ENCODE measurements around the gene LRIT1.

LRIT1 gene

DNA sequence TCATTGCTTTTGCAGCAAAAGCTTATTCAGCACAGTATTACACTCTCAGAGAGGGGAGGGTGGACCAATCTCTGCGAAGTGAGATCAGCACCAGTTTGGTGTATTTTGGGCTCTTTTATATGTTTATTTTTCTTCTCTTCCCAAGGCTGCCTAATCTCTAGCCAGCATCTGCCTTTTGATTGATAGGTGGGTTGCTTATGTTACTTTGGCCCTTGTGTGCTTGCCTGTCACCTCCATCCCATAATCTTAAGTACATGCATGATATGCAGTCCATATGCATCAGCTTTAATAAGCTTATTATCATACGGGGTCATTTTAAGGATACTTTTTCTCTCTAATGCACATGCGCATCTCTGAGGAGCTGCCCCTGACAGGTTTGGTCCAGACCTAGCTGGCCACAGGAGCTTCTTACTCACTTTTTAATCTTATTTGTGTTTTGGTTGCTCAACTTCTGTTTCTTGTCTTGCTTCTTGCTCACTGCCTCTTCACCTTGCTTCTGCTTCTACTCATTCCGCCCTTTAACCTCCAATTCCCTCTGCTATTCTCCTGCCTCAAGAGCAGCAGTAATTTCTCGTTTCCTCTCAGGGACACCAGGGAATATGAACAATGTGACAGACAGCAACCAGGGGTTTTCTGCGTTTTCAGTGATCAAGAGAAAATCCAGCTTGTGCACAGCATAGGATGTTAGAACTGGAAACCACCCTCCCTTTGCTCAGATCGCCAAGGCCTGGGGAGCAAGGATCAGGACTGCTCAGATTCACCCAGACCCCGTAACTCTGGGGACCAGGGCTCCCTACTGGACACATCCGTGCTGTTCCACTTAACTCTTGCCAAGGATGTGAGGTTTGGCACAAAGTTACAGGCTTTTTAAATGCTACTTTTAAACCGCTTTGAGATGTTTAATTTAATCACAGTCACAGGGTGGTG is 13.5 kb upstream of the LRIT1 start:
- no peak for DNase-seq (ENCODE audit: low read depth in 2 of 3, low spot score in 2 of 3)

DNA sequence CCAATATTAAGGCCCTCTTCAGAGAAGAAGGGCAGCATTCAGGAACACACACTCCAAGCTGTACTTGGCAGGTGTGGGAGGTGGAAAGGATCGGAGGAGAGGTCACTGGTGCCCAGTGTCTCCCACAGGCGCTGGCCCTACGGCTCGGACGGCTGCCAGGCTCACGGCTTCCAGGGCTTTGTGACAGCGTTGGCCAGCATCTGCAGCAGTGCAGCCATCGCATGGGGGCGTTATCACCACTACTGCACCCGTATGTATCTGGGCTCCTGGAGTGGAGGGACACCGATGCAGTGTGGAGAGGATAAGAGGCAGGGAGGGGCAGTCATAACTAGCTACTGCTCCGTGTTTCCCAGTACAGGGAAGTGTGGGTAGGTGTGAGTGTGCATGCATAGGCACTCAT is 7.4 kb upstream of the LRIT1 start:
- DNase-seq (ENCODE audit: low read depth in 2 of 3, low spot score in 2 of 3): no peak

DNA sequence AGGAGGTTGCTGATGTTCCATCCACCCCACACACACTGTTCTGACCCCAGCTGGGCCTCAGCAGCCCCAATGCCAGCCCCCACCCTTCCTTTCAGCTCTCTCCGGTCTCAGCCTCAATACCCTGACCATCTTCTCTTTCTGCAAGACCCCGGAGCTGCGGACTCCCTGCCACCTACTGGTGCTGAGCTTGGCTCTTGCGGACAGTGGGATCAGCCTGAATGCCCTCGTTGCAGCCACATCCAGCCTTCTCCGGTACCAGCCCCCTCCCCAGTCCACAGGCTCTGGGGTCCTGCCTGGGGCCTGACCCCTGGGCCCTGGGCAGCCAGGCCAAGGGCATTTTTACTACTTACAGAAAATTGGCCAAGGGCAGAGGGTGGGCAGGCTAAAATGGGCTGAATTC is 6.2 kb upstream of the LRIT1 start:
- no peak for DNase-seq (ENCODE audit: low read depth in 2 of 3, low spot score in 2 of 3)

DNA sequence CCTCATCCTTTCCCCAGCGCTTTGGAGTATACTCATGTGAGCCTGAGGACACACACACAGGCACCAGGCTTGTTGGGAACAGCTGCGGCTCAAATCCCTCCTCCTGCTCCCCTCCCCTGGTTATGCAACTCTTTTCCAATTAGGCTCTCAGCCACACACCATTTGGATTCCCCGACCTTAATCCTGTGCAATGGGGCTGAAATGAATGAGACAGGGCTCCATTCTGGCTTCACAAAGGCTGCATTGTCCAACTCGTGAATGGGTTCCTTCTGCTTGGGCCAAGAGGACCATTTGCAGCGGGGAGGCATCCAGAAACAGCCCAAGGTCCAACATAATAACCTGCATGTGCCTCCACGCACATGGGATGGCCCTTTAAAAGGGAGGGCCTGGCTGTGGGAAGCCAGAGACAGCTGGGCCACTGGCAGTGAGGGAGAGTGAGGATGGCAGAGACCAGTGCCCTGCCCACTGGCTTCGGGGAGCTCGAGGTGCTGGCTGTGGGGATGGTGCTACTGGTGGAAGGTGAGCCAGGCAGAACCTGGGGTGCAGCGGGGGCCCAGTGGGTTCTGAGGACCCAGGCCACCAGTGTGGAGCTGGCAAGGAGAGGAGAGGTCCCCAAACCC is 3.4 kb upstream of the LRIT1 start, which contains the start of gene RGR:
TSS of gene RGR (plus strand) at position 403 of the 620 bp plus-strand sequence. CDS start at position 441, 38 bp downstream.
- no peak for DNase-seq (ENCODE audit: low read depth in 2 of 3, low spot score in 2 of 3)

DNA sequence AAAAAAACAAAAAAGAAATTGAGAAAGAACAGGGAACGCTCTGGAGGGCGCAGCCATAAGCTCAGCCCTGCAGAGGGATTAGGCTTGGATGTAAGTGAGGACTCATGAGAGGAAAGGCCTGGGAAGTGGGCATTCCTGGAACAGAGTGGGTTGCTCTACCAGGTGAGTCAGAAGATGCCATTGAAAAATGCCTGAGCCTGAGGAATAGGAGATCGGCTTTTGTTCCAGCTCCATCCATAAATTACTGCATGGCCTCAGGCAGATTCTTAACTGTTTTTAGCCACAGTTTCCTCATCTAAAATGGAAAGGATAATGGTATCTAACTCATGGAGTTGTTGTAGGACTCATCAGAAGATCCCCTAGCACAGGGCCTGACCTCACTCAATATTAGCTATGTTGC is 2.4 kb upstream of the LRIT1 start:
- no peak for DNase-seq (ENCODE audit: low read depth in 2 of 3, low spot score in 2 of 3)

DNA sequence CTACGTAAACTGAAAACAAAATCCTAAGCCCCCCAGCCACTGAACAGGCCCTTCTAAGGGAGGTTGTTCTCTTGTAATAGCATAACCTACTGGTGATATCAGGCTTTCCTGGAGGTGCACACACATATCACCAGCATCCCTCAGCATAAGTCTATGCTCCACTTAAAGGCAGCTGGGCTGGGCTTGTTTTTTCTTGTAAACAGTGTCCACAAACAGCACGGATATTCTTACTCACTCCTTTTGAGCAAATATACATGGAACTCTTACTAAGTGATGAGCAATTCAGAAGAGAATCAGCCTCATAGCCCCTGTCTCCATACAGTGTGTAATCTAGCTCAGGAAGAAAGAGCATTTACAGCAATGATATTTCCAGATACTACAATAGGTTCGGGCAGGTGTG is 2.4 kb downstream of the LRIT1 start:
- no peak for DNase-seq (ENCODE audit: low read depth in 2 of 3, low spot score in 2 of 3)

DNA sequence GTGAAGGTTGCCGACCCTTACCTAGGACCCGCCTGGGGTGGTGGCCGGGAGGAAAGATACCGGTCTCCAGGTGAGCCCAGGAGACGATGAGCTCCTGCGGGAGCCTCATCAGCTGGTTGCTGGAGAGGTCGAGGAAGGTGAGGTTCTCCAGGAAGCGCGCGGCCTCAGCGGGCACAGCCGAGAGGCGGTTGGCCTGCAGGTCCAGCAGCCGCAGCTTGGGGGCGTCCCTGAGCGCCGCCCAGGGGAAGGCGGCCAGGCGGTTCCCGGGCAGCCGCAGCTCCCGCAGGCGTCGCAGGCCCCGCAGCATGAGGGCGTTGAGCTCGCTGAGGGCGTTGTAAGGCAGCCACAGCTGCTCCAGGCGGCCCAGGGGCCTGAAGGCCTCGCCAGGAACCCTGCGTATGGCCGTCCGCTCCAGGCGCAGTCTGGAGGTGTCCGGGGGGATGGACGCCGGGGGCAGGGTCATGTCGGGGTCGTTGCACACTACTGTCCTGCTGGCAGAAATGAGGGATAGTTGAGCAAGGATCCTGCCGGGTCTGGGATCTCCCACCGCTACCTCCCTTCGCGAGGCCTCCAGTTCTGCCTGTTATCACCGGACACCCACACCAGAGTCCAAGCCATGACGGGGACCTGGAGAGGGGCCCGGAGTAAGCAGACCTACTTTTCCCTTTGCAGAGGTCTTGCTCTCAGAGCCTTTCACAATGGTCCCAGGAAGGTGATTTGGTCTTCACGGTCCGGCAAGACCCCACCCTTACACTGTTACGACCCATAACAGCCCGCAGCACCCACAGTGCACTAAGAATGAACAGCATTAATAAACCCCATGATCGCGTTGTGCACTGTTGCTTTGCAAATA is 3.9 kb downstream of the LRIT1 start:
- no peak for DNase-seq (ENCODE audit: low read depth in 2 of 3, low spot score in 2 of 3)

DNA sequence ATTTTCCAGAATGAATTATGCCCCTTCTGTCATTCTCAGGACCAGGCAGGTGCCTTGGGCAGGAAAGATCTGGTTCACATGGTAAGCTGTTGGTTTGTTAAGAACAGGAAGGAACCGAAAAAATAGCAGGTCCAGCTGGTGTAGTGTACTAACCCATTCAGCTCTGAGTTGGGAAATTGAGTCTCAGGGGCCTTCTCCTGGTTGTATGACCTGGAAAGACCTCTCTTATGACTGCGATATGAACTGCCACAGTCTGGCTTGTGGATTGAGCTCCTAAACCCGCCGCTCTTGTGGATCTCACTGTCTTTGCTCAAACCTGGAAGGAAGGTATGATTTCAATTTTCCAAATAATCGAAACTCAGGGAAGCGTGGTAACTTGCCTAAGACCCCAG is 4.5 kb downstream of the LRIT1 start:
- DNase-seq (ENCODE audit: low read depth in 2 of 3, low spot score in 2 of 3): no peak

DNA sequence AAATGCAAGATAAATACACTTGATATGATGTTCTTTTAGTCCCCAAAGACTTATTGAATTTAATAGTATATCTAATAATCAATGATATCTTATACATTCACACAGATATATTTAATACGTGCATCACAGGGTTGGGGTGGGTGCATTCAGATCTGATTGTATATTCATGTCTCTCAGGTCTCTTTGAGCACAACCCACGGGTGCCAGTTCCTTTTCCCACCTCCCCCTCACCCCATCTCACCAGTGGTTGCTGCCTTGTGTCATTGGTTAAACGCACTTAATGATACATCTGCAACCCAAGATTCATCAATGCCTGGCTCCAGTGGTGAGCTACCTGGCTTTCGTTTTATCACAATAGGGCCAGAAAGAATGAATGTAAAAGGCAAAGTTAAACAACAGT is 6.2 kb downstream of the LRIT1 start:
- DNase-seq (ENCODE audit: low read depth in 2 of 3, low spot score in 2 of 3): no peak

DNA sequence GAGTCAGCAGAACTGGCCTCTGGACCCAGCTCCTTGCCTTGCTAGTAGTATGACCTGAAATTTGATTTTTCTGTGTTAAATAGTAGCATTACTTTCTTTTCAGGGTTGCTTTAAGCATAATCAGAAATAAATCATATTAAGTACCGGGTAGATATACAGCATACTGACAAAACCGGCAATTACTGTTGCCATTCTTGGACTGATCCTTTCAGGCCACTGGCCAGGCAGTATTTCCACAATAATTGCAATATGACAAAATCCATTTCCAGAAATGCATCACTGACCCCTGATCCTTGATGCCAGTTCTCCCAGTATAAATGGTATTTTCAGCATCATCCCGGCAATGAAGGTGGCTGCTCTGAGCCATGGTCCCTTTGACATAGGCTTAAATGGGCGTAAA is 6.9 kb downstream of the LRIT1 start:
- DNase-seq (ENCODE audit: low read depth in 2 of 3, low spot score in 2 of 3): no peak

DNA sequence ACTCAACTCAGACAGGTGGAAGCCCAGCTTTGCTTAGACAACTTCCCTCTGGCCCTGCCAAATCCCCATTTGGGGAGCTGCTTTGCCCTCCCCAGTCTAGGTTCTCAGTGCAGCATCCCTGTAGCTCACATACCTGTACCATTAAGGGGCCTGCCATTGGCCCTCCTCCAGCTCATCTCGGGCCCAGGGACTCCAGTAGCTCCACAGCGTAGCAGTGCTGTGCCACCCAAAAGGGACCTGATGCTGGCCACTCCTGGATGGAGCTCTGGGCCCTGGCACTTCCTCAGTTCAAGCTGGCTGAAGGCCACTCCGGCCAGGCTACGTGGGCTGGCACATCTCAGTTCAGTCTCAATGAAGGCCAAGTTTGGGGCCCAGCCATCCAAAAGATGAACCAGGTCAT is 7.4 kb downstream of the LRIT1 start:
- DNase-seq (ENCODE audit: low read depth in 2 of 3, low spot score in 2 of 3): no peak

DNA sequence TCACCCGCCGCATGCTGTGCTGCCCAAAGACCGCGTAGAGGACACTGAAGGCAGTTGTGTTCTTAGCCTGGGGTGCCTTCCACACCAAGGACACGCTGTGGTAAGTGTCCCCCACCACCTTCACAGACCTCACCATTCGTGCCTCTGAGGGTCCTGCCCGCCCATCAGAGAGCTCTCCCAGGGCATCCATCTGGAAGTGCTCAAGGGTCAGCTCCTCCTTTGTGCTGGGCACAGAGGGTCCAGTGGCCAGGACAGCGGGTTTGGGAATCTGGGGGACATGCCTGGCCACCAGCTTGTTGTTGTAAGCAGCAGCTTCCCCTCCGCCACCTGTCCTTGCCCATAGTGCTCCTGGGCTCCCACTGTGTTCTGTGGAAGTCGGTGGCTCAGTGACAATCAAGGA is 9.0 kb downstream of the LRIT1 start:
- DNase-seq (ENCODE audit: low read depth in 2 of 3, low spot score in 2 of 3): no peak

DNA sequence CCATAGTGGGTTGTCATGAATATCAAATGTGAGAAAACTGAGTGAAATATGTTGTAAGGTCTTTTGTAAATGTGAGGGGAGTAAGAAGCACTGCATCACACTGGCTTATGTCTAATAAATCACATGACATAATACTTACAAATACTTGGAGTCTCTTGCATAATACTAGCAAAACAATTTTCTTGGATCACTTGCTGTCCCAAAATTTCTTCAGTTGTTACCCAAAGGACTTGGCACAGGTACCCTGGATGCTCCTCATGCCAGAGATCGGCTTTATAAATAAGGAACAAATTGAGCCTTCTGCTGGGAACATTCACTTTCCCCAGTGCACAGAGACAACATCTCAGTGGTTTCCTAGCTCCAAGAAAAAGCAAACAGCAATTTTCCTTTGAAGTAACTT is 11.0 kb downstream of the LRIT1 start:
- no peak for DNase-seq (ENCODE audit: low read depth in 2 of 3, low spot score in 2 of 3)

DNA sequence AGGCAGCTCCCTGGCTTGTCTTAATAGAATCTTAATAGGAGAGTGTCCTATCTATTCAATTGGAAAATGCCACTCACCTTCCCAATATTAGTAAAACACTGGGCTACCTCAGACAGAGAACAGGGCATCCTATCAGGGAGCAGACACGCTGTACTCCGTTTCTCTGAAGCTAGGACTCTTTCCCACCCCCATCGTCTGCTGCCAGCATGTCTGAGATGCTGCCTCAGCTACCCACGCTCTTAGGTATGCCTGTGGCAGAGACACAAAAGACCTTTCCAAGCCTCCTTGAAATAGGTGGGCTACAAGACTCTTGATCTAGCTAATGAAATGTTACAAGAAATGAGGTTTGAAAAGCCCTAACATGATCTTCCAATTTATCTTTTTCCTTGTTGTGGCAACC is 13.5 kb downstream of the LRIT1 start:
- no peak for DNase-seq (ENCODE audit: low read depth in 2 of 3, low spot score in 2 of 3)

DNA sequence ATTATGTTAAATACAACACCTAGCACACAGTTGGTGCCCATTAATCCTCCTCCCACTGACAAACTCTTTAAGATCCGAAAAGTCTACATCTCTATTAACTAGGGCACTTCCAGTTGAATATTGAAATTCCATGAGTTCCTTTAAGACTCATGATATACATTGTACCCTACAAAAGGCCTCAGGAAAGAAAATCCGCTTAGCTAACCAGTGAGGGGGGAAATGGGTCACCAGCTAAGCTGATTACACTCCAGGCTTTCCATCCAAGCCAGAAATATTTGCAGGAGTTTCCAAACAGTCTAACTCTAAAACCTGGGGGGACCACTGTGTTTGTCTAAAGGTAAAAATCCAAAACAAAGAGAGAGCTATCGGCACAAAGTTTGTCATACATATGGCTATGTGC is 14.7 kb downstream of the LRIT1 start:
- DNase-seq (ENCODE audit: low read depth in 2 of 3, low spot score in 2 of 3): no peak

DNA sequence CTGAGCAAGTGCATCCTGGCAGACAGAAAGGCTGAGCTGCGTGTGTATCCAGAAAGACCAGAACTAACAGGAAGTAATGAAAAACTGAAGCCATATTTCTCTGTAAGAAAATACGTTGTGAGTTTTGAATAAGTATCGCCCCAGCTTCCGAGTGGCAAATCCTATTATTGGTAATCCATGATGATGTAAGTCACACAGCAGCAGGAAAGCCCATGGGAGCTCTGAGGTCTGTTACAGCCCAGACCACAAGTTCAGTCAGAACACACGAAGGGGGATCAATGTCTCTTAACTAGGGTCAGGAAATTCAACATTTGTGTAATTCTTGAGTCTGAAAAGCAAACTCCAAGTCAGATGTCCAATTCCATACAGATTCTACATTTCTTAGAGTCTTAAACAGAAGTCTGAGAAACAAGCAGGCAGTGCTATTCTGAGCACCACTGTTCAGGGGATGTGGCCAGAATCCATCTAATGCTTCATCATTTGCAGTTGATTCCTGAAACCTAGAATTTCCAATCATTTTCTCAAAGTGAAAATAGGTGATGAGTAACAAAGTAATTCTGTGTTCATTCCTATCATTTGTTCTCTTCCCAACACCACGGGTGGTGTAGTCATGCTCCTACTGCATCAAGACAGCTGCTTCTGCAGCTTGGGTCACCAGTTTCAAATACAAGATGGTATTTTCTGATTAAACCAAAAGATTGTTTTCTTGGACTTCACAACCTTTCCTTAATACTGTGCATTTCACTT is 15.7 kb downstream of the LRIT1 start, which contains the start of gene LRIT2:
TSS of gene LRIT2 (minus strand) at position 118 of the 747 bp plus-strand sequence. CDS start at position 94, 24 bp downstream.
- no peak for DNase-seq (ENCODE audit: low read depth in 2 of 3, low spot score in 2 of 3)

DNA sequence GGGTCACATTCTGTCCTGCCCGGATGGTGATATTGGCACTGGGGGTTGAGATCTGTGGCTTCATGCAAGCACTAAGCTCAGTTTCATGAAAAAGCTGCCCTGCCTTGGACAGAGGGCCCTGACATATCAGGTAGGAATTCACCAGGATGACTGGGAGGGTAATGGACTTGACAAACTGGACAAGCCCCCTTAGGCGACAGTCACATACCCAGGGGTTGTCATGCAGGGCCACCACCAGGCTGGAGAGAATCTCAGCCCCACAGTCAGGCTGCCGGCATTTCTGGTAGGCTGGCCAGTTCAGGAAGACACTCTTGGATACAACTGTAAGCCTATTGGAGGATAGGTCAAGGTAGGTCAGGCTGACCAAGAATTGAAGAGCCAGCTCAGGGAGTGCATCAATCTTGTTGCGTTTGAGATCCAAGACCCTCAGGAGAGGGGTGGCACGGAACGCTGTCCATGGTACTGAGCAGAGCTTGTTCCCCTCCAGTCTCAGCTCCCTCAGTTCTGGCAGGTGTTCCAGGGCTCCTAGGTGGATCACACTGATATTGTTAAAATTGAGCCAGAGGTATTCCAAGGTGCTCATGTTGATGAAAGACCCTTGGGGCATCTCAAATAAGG is 16.8 kb downstream of the LRIT1 start:
- no peak for DNase-seq (ENCODE audit: low read depth in 2 of 3, low spot score in 2 of 3)

DNA sequence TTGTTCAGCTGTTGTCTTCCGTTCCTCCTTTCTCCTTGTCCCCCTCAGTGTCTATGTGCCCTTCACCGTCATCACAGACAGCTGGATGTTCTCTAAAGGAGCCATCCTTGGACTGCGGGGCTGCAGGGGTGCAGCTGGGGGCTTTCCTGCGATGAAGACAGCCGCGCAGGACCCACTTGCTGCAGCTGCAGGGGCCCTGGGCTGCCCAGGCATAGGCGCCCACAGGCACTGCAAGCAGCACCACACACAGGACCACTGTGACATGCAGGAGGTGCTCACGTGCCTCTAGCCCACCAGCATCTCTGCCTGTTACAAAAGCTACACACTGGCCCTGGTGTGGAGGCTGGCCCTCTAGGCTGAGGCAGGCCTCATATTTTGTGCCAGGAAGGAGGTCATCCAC is 19.4 kb downstream of the LRIT1 start:
- DNase-seq (ENCODE audit: low read depth in 2 of 3, low spot score in 2 of 3): no peak

DNA sequence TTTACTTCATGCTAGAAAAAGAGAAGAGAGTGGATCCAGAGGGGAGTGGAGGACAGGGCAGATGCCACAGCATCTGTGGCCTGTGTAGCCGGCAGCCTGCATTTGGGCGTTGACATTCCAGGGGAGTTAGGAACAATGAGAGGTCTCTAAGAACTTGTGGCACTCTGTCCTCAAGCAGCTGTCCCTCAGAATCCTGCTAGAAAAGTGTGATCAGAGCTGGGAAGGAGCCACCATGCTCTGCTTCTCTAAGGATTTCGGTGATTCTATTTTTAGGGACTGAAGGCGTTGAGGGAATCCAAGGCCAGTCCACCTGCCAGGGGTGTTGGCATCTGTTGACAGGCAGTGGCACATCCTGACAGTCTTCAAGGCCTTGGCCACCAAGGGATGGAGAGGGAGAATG is 23.6 kb downstream of the LRIT1 start:
- DNase-seq (ENCODE audit: low read depth in 2 of 3, low spot score in 2 of 3): no peak

DNA sequence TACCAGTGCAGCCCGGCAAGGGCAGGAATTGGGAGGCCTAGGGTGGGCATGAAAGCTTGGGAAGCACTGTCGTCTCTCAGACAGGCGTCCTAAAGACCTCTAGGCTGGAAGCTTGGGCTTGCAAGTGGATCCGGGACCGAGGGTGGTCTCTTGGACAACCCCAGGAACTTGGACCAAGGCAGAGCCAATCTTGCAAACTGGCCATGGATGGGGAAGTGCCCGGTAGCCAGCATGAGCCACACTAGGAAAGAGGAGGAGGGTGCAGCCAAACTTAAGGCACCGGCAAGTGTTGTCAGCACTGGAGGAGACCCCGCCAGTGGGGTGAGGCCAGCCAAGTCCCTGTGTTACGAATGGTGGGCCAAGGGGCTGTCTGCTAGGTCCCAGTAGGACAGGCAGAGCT is 24.5 kb downstream of the LRIT1 start:
- no peak for DNase-seq (ENCODE audit: low read depth in 2 of 3, low spot score in 2 of 3)
